ENCODE data around the gene CROCC. TPM values are rescaled to one million over a fixed set of nuclear protein-coding genes. Genes with fewer than 3 reads are reported as not detected.

The CROCC gene
- polyA plus RNA-seq, 1 of the 3 experiments (the other 2 are of a cell fraction) = 39.1 TPM

- 96% methylated on average over 19 of the region's 19 CpGs for WGBS (ENCODE audit: low lambda C conversion rate)
- CTCF ChIA-PET = interaction anchor here (1.1 to 1.9 kb wide), 2 partner anchors 19 to 44 kb away, joined by 3 to 6 read pairs; no protein-coding TSS in a partner anchor
- H3K27ac ChIP-seq (ENCODE audit: low read depth in 2 of 2, low read length in 1 of 2) = no peak overlapping the region
- no peak for DNase-seq
- peaks cover 3 to 24% of the 10 kb centered on the region in 2 experiments for H3K36me3 ChIP-seq (replicated peaks in 1 of 2; ENCODE audit: control insufficient read depth in 1 of 2, insufficient read depth in 2 of 2, low read length in 1 of 2)
- no peaks in the 10 kb centered on the region for H3K27me3 ChIP-seq (ENCODE audit: insufficient read depth)
- no peak overlapping the region for H3K9ac ChIP-seq
- no peak overlapping the region for H3K4me3 ChIP-seq (ENCODE audit: low read depth in 2 of 2, low read length in 1 of 2)
- peaks cover 34% of the 10 kb centered on the region for H4K20me1 ChIP-seq (ENCODE audit: insufficient read depth)
- H2AFZ ChIP-seq (ENCODE audit: low read depth) = no peak overlapping the region
- H3K9me2 ChIP-seq = no peaks in the 10 kb centered on the region
- H3K79me2 ChIP-seq (ENCODE audit: insufficient read depth) = peaks cover 14% of the 10 kb centered on the region
- H3K4me1 ChIP-seq (ENCODE audit: control insufficient read depth in 1 of 2, insufficient read depth in 2 of 2, low read depth in 1 of 2, low read length in 1 of 2) = peaks cover 7 to 10% of the 10 kb centered on the region in 2 experiments; a peak in 2 of 4 replicates
- H3K4me2 ChIP-seq = no peak overlapping the region
- TF ChIP-seq YY1 (IDR thresholded peaks at IDR 0.05; ENCODE audit: low read depth) = no peak
- TF ChIP-seq PBX3 (IDR thresholded peaks at IDR 0.05) = no peak
- no peak for TF ChIP-seq SIN3A (IDR thresholded peaks at IDR 0.05; ENCODE audit: borderline replicate concordance, low read depth, low read length)
- no peak for TF ChIP-seq NFIC (IDR thresholded peaks at IDR 0.05; ENCODE audit: borderline replicate concordance)
- TF ChIP-seq RFX5 (IDR thresholded peaks at IDR 0.05; ENCODE audit: low read length) = no peak
- no peak for TF ChIP-seq CTCF (IDR thresholded peaks at IDR 0.05)
- TF ChIP-seq TEAD4 (IDR thresholded peaks at IDR 0.05; ENCODE audit: borderline replicate concordance, insufficient read depth) = no peak
- TF ChIP-seq GABPA (IDR thresholded peaks at IDR 0.05; ENCODE audit: low read depth) = no peak
- no peak for TF ChIP-seq MEF2A (IDR thresholded peaks at IDR 0.05; ENCODE audit: borderline replicate concordance, low read depth)
- TF ChIP-seq RAD21 (IDR thresholded peaks at IDR 0.05; ENCODE audit: low read length) = no peak
- TF ChIP-seq EZH2phosphoT487 (IDR thresholded peaks at IDR 0.05; ENCODE audit: borderline replicate concordance, low read depth) = no peak
- no peak for TF ChIP-seq FOXJ3 (CRISPR knock-in tag; IDR thresholded peaks at IDR 0.05)
- H3F3A ChIP-seq (replicated peaks; ENCODE audit: insufficient read depth) = peaks cover 21% of the 10 kb centered on the region
- H3K9me3 ChIP-seq = no peaks in the 10 kb centered on the region
- POLR2A ChIA-PET = interaction anchor here (1.5 kb wide), 1 partner anchor 18 kb away, joined by 3 read pairs; no protein-coding TSS in a partner anchor
Measured at GRCh38 chr1:17005365-17005740, 83.6 kb downstream of the CROCC start.

GRCh38 chr1:17007121-17007520 lies 85.4 kb downstream of the CROCC start:
- Histone ChIP-seq H3K36me3 (replicated peaks in 1 of 2; ENCODE audit: control insufficient read depth in 1 of 2, insufficient read depth in 2 of 2, low read length in 1 of 2) (peaks cover 3 to 16% of the 10 kb centered on the region in 2 experiments), H3K4me2 (no peak overlapping the region), H3K9me2 (no peaks in the 10 kb centered on the region), H3K27me3 (ENCODE audit: insufficient read depth) (no peaks in the 10 kb centered on the region), H3K4me1 (ENCODE audit: control insufficient read depth in 1 of 2, insufficient read depth in 2 of 2, low read depth in 1 of 2, low read length in 1 of 2) (peaks cover 16 to 21% of the 10 kb centered on the region in 2 experiments; a peak in 2 of 4 replicates), H3F3A (replicated peaks; ENCODE audit: insufficient read depth) (peaks cover 19% of the 10 kb centered on the region), H4K20me1 (ENCODE audit: insufficient read depth) (peaks cover 35% of the 10 kb centered on the region), H3K9ac (no peak overlapping the region), H3K4me3 (ENCODE audit: low read depth in 2 of 2, low read length in 1 of 2) (no peak overlapping the region), H2AFZ (ENCODE audit: low read depth) (no peak overlapping the region), H3K79me2 (ENCODE audit: insufficient read depth) (peaks cover 24% of the 10 kb centered on the region), H3K9me3 (no peaks in the 10 kb centered on the region), H3K27ac (ENCODE audit: low read depth in 2 of 2, low read length in 1 of 2) (no peak overlapping the region)
- CTCF ChIA-PET = interaction anchor here (1.0 to 2.2 kb wide), 4 partner anchors 20 to 55 kb away, joined by 3 to 9 read pairs (median 4); no protein-coding TSS in a partner anchor
- POLR2A ChIA-PET = interaction anchor here (1.0 to 1.5 kb wide), 2 partner anchors 20 to 29 kb away, joined by 3 to 4 read pairs; no protein-coding TSS in a partner anchor
- WGBS (ENCODE audit: low lambda C conversion rate) = 100% methylated on average over 3 of the region's 8 CpGs
- peak; percentile 12 for DNase-seq
- no peak for TF ChIP-seq TAF1 (IDR thresholded peaks at IDR 0.05; ENCODE audit: borderline replicate concordance, low read depth, low read length)
- no peak for TF ChIP-seq MXI1 (IDR thresholded peaks at IDR 0.05; ENCODE audit: low read depth, low read length)
- no peak for TF ChIP-seq IRF3 (IDR thresholded peaks at IDR 0.05; ENCODE audit: low read depth, low read length)
- no peak for TF ChIP-seq RXRA (IDR thresholded peaks at IDR 0.05; ENCODE audit: borderline replicate concordance, low read depth)
- TF ChIP-seq MAX (IDR thresholded peaks at IDR 0.05; ENCODE audit: low read depth) = no peak
- no peak for TF ChIP-seq RCOR1 (IDR thresholded peaks at IDR 0.05; ENCODE audit: low read length)
- no peak for TF ChIP-seq GATA2 (CRISPR knock-in tag; IDR thresholded peaks at IDR 0.05)
- TF ChIP-seq REST (IDR thresholded peaks at IDR 0.05; ENCODE audit: low read depth, low read length) = no peak
- TF ChIP-seq FOXM1 (IDR thresholded peaks at IDR 0.05; ENCODE audit: low read depth) = no peak
